Thyroid gland (tissue), 4 donors: ENCODE data around the gene KCTD5.

Experiments used
- POLR2A ChIP-seq, 2 donors: fragments of 450-650 bp; IDR thresholded peaks; one replicate each; pipeline ENCODE4 v1.6.1; 2017; ENCODE audit warnings: antibody characterized with exemption in 2 of 2, mild to moderate bottlenecking in 2 of 2, moderate library complexity in 1 of 2
- TF ChIP-seq, protein P1 (sequence below), 6 experiments: fragments of 200-600 bp in 3 of 6; fragments of 450-650 bp in 3 of 6; sonication (generic) in 3 of 6; IDR thresholded peaks; one replicate each; pipeline ENCODE4 v1.5.1; 2016 to 2019; ENCODE audit warnings: antibody characterized with exemption in 6 of 6, mild to moderate bottlenecking in 2 of 6, inconsistent platforms in 1 of 6, moderate library complexity in 1 of 6

DNA sequence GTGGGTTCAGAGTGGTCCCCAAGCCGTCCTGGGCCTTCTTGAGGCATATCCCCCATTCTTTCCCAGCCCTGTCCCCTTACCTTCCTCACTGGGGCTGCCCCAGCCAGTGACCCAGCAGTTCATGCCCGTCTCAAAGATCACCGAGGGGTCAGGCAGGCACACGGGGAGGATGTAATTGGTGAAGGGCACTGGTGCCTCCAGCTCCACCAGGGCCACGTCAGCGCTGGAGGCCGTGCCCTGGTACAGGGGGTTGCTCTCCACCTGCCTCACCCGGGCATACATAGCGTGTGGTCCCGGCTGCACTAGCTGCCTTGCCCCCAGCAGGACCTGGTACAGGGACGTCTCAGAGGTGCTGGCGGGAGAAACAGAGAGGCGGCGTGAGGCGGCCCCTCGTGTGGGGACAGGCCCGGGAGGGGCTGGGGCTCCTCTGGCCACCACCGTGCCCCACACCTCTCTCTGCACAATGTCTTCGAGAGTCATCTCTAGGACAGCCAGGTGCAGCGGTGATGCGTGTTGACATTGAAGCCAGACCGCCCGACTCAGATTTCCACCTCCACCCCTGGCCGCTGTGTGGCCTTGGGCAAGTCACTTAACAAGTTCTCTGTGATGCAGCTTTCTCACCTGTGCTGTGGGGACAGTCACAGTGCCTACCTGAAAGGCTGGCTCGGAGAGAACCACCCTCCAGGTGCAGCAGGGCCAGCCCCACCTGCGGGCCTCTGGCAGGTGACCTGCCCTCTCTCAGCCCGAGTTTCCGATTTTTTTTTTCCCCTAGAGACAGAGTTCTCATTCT is 31.9 kb downstream of the KCTD5 start:
- TF ChIP-seq, protein P1, sequence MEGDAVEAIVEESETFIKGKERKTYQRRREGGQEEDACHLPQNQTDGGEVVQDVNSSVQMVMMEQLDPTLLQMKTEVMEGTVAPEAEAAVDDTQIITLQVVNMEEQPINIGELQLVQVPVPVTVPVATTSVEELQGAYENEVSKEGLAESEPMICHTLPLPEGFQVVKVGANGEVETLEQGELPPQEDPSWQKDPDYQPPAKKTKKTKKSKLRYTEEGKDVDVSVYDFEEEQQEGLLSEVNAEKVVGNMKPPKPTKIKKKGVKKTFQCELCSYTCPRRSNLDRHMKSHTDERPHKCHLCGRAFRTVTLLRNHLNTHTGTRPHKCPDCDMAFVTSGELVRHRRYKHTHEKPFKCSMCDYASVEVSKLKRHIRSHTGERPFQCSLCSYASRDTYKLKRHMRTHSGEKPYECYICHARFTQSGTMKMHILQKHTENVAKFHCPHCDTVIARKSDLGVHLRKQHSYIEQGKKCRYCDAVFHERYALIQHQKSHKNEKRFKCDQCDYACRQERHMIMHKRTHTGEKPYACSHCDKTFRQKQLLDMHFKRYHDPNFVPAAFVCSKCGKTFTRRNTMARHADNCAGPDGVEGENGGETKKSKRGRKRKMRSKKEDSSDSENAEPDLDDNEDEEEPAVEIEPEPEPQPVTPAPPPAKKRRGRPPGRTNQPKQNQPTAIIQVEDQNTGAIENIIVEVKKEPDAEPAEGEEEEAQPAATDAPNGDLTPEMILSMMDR (IDR thresholded peaks at IDR 0.05), result no peak
- no peak for TF ChIP-seq POLR2A (IDR thresholded peaks at IDR 0.05)
